Activated gamma-delta T cell treated with Interleukin-2 at 50 U/mL for 16 hours (primary cell): Measurements from ENCODE around the gene PRDM16.
"Not testable (repeated sequence)": the region's sequence is repeated elsewhere in the genome, so short reads cannot be mapped to it uniquely, and the experiment has no call there.

ENCODE experiments used
- DNase-seq: peaks from one replicate; pipeline ENCODE4 v3.0.0-alpha.2; 2020

The PRDM16 gene

DNA sequence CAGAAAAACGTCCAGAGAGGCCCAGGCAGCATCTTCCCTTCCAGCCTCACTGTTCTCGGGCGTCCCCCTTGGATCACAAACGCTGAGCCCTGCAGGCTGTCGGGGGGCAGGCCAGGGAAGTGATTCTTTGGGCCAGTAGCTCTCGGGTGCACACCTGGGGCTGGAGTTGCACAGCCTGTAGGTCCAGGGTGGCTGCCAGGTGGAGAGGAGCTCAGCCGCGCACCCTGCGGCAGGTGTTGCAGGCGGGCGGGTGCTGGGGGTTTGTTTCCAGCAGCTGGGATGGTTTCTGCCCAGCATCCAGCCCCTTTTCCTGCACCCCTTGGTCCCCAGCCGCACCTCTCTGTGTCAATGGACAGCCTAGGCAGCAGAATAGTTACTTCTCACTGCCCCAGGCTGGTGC is 15.7 kb downstream of the PRDM16 start:
- no peak for DNase-seq

DNA sequence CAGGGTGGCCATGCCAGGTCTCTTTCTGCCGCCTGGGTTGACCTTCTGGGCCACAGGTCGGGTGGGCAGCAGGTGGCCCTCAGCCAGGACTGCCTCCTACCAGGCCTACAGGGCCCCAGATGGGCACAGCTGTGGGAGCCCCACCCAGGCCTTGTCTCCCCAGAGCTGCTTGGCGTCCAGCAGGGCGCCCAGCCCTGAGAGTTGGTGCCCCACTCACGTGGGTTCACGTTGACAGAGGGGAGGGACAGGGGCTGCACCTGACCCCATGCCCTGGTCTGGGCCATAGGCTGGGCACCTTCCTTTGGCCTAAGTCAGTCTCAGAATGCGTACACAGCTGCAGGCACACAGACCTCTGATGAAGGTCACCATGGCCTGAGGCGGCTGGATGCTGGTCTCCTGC is 16.7 kb downstream of the PRDM16 start:
- no peak for DNase-seq

GRCh38 chr1:3086272-3086974 is 17.4 kb downstream of the PRDM16 start:
- DNase-seq = no peak

- no peak for DNase-seq
These were observed 18.0 kb downstream of the PRDM16 start for GRCh38 chr1:3087049-3087448.

GRCh38 chr1:3087946-3088668 is 19.1 kb downstream of the PRDM16 start:
- DNase-seq = not testable (repeated sequence)

GRCh38 chr1:3089490-3089889 is 20.5 kb downstream of the PRDM16 start:
- DNase-seq = no peak

DNA sequence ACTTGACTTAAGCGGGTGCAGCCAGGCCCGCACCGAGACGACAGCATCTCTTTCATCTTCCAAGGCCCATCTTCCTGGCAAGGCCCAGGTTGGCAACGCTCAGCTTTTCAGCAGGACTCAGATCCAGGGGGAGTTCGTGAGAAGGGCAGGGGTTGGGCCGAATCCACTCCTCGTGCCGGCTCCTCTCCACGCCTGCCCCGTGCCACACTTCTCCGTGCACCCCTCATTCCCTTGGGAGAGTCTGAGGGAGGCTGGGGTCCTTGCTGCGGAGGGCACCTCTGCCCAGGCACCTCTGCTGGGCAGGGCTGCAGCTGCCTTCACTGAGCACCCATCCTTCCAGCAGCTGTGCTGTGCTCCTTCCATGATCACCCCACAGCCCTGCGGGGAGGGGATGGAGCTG is 22.3 kb downstream of the PRDM16 start:
- DNase-seq = no peak

- no peak for DNase-seq
These were observed 23.5 kb downstream of the PRDM16 start for GRCh38 chr1:3092530-3092929.

- DNase-seq = no peak
These were observed 25.1 kb downstream of the PRDM16 start for GRCh38 chr1:3093898-3094626.

DNA sequence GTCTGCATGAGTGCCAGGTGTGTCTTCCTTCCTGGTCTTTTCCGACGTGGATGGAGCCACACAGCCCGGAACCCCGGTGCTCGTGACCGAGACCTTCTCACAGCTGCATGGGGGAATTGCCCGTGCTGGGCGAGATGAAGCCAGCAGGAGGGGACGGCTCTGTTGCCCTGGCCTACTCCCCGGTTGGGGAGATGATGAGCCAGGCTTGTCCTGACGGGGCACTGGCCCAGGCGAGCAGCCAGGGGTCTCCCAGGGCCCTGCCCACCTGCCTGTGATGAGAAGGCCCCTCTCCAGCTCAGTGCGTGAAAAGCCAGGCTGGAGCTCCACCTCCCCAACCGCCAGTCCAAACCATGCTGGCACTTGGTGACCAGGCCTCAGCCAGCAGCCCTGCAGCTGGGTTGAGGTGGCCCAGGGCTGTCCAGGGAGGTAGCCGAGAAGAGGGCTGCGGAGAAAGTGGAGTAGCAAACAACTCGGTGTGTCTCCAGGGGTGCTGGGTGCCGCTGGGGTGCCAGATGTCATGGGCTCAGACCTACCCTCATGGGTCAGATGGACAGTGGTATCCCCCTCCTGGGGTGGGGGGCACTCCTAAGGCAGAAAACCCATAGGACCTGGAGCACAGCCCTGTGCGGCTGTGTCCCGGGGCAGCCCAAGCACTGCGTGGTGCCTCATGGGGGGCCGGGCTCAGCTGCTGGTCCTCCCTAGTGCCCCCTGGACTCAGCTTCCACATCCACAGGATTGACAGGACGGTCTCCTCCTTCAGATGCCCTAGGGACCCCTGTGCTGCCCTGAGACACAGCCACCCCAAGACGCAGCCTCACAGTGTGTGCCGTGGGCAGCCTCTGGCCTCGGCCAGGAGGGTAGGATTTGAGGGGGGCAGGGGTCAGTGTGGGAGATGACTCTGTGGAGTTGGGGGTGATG is 26.1 kb downstream of the PRDM16 start:
- no peak for DNase-seq

DNA sequence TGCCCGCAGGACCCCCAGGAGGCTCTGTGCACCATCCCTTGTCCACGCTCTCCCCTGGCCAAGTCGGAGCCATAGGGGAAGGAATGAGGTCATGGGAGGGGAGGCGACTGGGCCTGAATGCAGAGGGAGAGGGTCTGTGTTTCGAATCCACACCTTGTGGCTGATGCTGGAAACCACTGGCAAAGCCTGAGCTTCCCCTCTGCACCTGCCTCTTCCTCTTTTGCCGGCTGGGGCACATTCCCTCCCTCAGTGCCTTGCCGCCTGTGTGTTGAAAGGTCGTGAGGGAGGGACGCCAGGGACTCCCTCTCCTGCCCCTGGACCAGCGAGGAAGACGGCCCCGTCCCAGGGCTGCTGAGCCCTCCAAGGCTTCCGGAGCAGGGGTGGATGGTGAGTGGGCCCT is 27.3 kb downstream of the PRDM16 start:
- no peak for DNase-seq

DNA sequence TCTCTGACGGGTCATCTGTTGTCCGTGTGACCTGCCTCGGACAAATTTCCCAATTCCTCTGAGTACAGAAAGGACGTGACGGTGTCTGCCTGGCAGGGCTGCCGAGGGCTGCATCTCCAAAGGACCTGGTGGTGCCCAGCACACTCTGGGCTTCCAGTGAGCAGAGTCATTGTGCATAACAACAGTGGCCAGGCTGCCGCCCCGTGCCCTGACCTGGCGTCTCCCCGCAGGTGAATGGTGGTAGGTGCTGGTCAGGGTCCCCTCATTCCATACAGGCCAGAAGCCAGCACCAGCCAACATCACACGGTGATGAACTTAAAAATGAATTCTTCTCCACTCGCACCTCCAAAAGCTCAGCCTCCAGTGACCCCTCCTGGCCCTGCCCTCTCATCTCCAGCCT is 28.2 kb downstream of the PRDM16 start:
- DNase-seq = no peak

- DNase-seq = no peak
These were observed 28.9 kb downstream of the PRDM16 start for GRCh38 chr1:3097861-3098260.

GRCh38 chr1:3099861-3100260 is 30.9 kb downstream of the PRDM16 start:
- DNase-seq = no peak

DNA sequence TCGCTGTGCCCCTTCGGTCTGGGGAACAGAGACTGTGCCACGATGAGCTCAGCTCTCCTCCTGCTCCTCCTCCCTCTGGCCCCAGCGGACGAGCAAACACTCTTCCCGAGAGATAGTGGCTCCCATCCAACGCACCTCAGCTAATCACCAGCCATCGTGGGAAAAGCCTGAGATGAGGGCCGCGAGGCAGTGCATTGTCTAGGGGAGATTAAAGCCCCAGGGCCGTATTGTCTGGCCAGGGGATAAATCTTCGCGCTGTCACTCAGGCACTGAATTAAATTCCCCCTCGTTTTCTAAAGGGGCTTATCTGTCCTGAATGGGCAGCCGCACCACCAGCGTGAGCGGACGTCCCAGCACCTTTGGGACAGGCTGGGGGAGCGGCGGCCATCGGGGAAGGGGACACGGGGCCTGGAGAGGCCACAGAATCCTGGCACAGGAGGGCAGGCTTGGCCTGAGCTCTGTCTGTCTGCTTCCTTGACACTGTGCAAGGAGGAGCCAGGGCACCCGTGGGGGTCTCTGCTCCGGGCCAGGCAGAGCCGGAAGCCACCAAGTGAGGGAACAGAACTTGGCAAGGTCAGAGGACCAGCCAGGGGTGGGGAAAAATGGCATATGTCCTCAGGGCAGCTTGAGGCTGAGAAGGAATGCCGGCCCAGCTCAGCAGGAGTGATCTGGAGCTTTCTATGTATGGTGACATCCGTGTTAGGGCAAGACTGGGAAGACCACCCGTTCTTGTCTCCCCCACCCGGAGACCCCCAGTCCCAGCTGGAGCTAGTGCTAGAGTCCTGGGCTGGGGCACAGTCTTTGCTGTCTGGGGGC is 32.3 kb downstream of the PRDM16 start:
- DNase-seq = no peak

GRCh38 chr1:3102641-3103040 is 33.6 kb downstream of the PRDM16 start:
- no peak for DNase-seq

DNA sequence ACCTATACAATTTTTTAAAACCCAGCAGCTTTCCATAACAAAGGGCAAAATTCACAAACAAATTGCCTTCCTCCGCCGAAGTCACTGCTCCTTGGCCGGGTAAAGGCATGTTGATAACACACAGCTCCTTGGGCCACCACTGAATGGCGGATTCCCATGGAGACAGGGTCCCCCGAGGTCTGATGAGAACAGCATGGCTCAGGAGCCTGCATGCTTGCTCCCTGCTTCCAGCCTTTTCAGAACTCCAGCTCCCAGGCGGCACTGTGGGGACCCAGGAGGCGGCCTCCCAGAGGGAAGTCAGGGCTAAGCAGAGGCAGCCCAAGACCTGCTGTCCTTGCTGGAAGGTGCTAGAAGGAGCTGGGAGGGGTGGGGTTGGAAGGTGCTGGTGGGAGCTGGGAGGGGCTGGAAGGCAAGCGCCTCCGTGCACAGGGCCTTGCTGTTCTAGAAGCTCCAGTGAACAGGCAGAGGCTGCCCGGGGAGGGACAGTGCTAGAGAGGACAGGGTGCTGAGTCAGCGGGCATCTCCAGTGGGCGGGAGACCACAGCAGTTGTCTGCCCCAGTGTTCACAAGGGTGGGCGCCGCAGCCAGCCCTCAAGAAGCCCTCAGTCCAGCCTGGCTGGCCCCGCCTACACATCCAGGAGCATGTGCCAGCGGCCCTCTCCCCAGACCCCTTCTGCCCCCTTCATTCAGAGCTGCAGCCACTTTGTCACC is 35.1 kb downstream of the PRDM16 start:
- no peak for DNase-seq

DNA sequence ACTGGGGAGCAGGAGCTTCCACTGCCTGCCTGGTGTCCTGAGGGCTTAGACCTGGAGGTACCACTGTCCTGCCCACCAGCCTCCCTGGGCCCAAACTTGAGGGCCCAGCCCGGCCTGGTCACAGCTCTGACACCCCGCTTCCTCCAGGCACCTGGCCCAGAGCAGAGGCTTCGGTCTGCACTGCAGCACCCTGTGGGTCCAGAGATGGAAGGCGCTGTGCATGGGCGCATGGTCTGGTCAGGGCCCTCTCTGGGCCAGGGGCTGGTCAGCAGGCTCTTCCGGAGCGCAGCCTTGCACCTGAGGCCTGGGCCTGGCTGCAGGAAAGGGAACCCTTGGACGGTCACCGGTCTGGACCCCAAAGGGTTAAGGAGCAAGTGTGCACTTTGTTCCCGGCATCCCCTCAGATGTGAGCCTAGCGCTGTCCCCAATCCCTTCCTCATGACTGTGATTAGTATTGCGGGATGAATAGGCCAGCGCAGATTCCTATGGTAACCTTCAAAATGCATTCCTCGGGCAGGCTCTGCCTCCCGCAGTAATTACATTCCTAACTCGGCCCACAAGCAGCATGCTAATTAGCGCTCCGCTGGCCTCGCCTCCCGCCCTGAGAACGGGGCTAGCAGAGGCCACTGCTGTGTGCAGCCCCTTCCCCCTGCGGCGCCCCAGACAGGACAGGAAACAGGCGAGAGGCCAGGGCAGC is 36.3 kb downstream of the PRDM16 start:
- DNase-seq = no peak

DNA sequence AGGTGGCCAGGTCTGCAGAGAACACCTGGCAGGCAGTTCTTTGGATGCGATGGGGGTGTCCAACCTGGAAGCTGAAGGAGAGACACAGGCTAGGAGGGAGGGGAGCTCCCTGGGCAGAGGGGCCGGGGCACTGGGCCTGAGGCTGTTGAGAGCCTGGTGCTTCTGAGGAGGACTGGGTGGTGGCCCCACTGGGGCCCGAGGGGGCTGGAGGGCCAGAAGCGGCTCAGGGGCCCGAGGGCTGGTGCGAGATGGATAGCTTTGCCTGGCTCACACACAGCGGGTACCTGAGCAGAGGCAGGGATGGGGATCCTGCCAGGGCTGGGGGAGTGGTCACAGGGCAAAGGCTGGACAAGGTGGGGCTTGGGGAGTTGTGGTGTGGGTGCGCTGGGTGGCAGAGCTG is 37.2 kb downstream of the PRDM16 start:
- DNase-seq = no peak

DNA sequence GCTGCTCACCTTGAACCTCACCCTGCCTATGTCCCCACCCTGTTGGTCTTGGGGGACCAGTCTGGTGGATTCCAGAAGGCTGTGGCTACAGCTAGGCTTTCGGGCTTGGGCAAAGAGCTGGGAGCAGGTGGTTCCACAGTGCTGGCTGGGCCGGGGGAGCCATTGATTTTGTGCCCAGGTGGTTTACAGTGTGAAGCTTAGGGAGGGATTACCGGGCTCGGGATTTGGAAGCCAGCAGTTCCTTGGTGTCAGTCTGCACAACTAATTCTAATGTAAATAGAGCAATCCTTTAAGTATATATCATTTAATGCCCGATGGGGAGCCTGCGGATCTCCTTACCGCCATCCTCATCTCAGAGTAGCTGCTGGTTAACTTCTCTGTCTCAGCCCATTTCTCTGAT is 38.2 kb downstream of the PRDM16 start:
- no peak for DNase-seq

DNA sequence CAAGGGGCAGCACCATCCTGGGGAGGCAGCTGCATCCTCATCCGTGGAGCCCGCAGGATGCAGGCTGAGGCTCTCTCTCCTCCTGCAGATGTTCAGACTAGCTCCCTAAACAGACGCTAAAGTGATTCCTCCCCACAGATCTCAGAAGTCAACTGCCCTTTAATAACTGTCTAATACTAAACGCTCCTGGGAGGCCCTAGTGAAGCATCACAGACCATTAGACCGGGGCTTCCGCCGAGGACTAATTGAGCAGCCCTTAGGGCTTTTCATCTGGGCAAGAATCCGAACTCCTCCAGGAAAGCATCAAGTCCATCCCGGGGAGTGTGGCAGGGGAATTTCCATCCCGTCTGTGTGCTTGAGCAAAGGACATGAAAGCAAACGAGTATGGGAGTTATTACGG is 40.4 kb downstream of the PRDM16 start:
- DNase-seq = no peak
